ENCODE data around the gene CHN2.

GRCh38 chr7:29300649-29301048, 106.1 kb downstream of the CHN2 start:
- no peak for TF ChIP-seq CTCF (IDR thresholded peaks at IDR 0.05)
- TF ChIP-seq ATF2 (CRISPR knock-in tag; IDR thresholded peaks at IDR 0.05; ENCODE audit: borderline replicate concordance, low read depth), result no peak
- no peak for TF ChIP-seq E2F5 (CRISPR knock-in tag; IDR thresholded peaks at IDR 0.05)
- no peak for TF ChIP-seq FOXP1 (CRISPR knock-in tag; IDR thresholded peaks at IDR 0.05; ENCODE audit: borderline replicate concordance)
- TF ChIP-seq TEAD1 (CRISPR knock-in tag; IDR thresholded peaks at IDR 0.05), result no peak
- no peak for TF ChIP-seq RORB (CRISPR knock-in tag; IDR thresholded peaks at IDR 0.05)
- no peak for TF ChIP-seq MAX (CRISPR knock-in tag; IDR thresholded peaks at IDR 0.05)
- TF ChIP-seq ZNF232 (CRISPR knock-in tag; IDR thresholded peaks at IDR 0.05), result no peak
- no peak for TF ChIP-seq ZNF671 (CRISPR knock-in tag; IDR thresholded peaks at IDR 0.05)
- TF ChIP-seq ZNF512 (CRISPR knock-in tag; IDR thresholded peaks at IDR 0.05; ENCODE audit: borderline replicate concordance), result no peak
- no peak for TF ChIP-seq PREB (CRISPR knock-in tag; IDR thresholded peaks at IDR 0.05; ENCODE audit: borderline replicate concordance)
- no peak for TF ChIP-seq HMGXB4 (CRISPR knock-in tag; IDR thresholded peaks at IDR 0.05)
- no peak for TF ChIP-seq SMAD3 (CRISPR knock-in tag; IDR thresholded peaks at IDR 0.05; ENCODE audit: borderline replicate concordance)
- TF ChIP-seq SP1 (CRISPR knock-in tag; conservative IDR thresholded peaks at IDR 0.05), result no peak

Data from WTC11 (cell line).